CD4-positive, alpha-beta T cell (primary cell): ENCODE data around the gene MYO5A. TPM values are rescaled to one million over a fixed set of nuclear protein-coding genes. Genes with fewer than 3 reads are reported as not detected.

Experiments
- ATAC-seq: fragments of 200-7000 bp; cut with Tn5 transposase; one replicate; pipeline ENCODE4 v1.10.0; 2022; ENCODE audit warnings: mild to moderate bottlenecking; ENCODE audit not compliant: poor library complexity
- CTCF ChIA-PET: fragments of 350-600 bp; sonication (Branson Sonifier 250); formaldehyde crosslinking; loops from one replicate; lab custom pipeline; 2021; ENCODE audit warnings: antibody characterized with exemption, inconsistent platforms; lab: Charles Lee
- POLR2A ChIA-PET: fragments of 350-600 bp; sonication (Branson Sonifier 250); formaldehyde crosslinking; loops from one replicate; lab custom pipeline; 2021; ENCODE audit warnings: antibody characterized with exemption, inconsistent platforms; lab: Charles Lee
- DNase-seq, 14 experiments: peaks; one replicate each; pipeline ENCODE4 v3.0.0-alpha.2; 2013 to 2020; ENCODE audit warnings: mixed read lengths in 2 of 14
- H3K27ac ChIP-seq, 2 donors: one replicate each; pipeline versions ENCODE4 v1.5.1 to v1.7.0; 2013; ENCODE audit warnings: low read length in 2 of 2, low read depth in 1 of 2, mild to moderate bottlenecking in 1 of 2
- H3K27me3 ChIP-seq, 2 experiments: 1 replicate in 1 of 2; 2 replicates in 1 of 2; pipeline versions ENCODE4 v1.6.1 to v1.7.0; 2013; ENCODE audit warnings: low read length in 2 of 2, control low read depth in 1 of 2, mild to moderate bottlenecking in 1 of 2, moderate library complexity in 1 of 2; ENCODE audit not compliant: insufficient read depth in 2 of 2, control insufficient read depth in 1 of 2
- H3K36me3 ChIP-seq: one replicate; pipeline ENCODE4 v1.6.1; 2013; ENCODE audit warnings: low read length, control low read depth; ENCODE audit not compliant: insufficient read depth
- H3K4me1 ChIP-seq: one replicate; pipeline ENCODE4 v1.6.1; 2013; ENCODE audit warnings: low read length, control low read depth; ENCODE audit not compliant: insufficient read depth
- H3K4me3 ChIP-seq: one replicate; pipeline ENCODE4 v1.5.1; 2013; ENCODE audit warnings: mild to moderate bottlenecking, low read length, moderate library complexity
- H3K9me3 ChIP-seq, 2 experiments: 1 replicate in 1 of 2; 2 replicates in 1 of 2; pipeline versions ENCODE4 v1.6.1 to v1.7.0; 2013; ENCODE audit warnings: low read length in 2 of 2, mild to moderate bottlenecking in 2 of 2, control low read depth in 1 of 2, moderate library complexity in 1 of 2; ENCODE audit not compliant: control insufficient read depth in 1 of 2, insufficient read depth in 1 of 2
- H3K27ac Mint-ChIP-seq: one replicate; pipeline ENCODE4 v1.8.0; 2020; ENCODE audit warnings: mixed read lengths
- H3K27me3 Mint-ChIP-seq: one replicate; pipeline ENCODE4 v1.8.0; 2021; ENCODE audit warnings: mixed read lengths
- H3K36me3 Mint-ChIP-seq: one replicate; pipeline ENCODE4 v1.8.0; 2021; ENCODE audit warnings: low read depth, mixed read lengths
- H3K4me1 Mint-ChIP-seq: one replicate; pipeline ENCODE4 v1.8.0; 2021; ENCODE audit warnings: low read depth, mixed read lengths
- H3K4me3 Mint-ChIP-seq: one replicate; pipeline ENCODE4 v1.8.0; 2020; ENCODE audit warnings: mild to moderate bottlenecking, mixed read lengths
- H3K9me3 Mint-ChIP-seq: one replicate; pipeline ENCODE4 v1.8.0; 2020; ENCODE audit warnings: mixed read lengths
- CTCF ChIP-seq: fragments of 200-600 bp; IDR thresholded peaks from one replicate; pipeline ENCODE4 v1.8.0; 2022; ENCODE audit warnings: antibody characterized with exemption, mild to moderate bottlenecking
- intact Hi-C, 2 experiments: fragments of 100-400 bp; cut with DNase I in 1 of 2; cut with micrococcal nuclease in 1 of 2; formaldehyde crosslinking; loops; one replicate each; pipeline versions ENCODE4 v1.15.1 to v1.9.0; 2023 to 2025; cut with DNase I, micrococcal nuclease
- total RNA-seq, 174 experiments: library from RNA in 2 of 174; stranded (reverse) in 2 of 174; gene quantifications; one replicate each; pipeline ENCODE4 v1.2.3 and lab custom pipeline; 2021 to 2026

The MYO5A gene
- total RNA-seq, 2 experiments from 2014 or later, result 25.5 TPM

- Histone ChIP-seq H3K27ac (no peak overlapping the region), H3K27me3 (no peaks in the 10 kb centered on the region), H3K9me3 (no peaks in the 10 kb centered on the region), H3K36me3 (peaks cover 18% of the 10 kb centered on the region), H3K4me3 (no peak overlapping the region), H3K4me1 (no peaks in the 10 kb centered on the region)
- peaks cover 51% of the 10 kb centered on the region for H3K36me3 Mint-ChIP-seq
- intact Hi-C loops, result no loop called here
- CTCF ChIA-PET, result no interaction called here
- TF ChIP-seq CTCF, result no peak
- ATAC-seq (no peak), DNase-seq (no peak)
- H3K27ac Mint-ChIP-seq, result no peak overlapping the region
- H3K4me1 Mint-ChIP-seq, result peaks cover 5% of the 10 kb centered on the region
- H3K27me3 Mint-ChIP-seq, result no peaks in the 10 kb centered on the region
- H3K9me3 Mint-ChIP-seq, result no peaks in the 10 kb centered on the region
- POLR2A ChIA-PET, result no interaction called here
- H3K4me3 Mint-ChIP-seq, result no peak overlapping the region
Measured at GRCh38 chr15:52428297-52428696, 100.4 kb downstream of the MYO5A start.

DNA sequence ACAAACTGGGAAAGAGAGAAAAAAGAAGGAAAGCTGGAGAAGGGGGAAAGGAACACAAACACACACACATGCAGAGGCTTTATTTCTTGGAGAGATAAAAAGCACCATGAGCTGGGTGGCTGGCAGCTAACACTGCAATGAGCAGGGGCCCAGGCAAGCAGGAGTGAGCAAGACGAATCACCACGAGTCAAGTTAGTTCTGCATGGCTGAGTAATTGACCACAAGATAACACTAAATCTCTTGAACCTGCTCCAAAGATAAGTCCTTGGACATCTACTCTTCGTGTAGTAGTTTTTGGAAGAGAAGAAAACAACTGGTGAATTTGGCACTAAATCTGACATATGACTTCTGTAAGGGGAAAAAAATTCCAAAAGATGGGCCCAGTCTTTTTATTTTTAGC lies 100.9 kb downstream of the MYO5A start:
- no peak for TF ChIP-seq CTCF
- no peaks in the 10 kb centered on the region for H3K4me1 ChIP-seq
- Mint-ChIP-seq H3K4me1 (peaks cover 4% of the 10 kb centered on the region), H3K4me3 (no peak overlapping the region), H3K27me3 (no peaks in the 10 kb centered on the region), H3K9me3 (no peaks in the 10 kb centered on the region), H3K36me3 (peaks cover 51% of the 10 kb centered on the region), H3K27ac (no peak overlapping the region)
- intact Hi-C loops, result no loop called here
- DNase-seq, result no peak
- no peak for ATAC-seq
- ChIA-PET POLR2A (no interaction called here), CTCF (no interaction called here)
- no peak overlapping the region for H3K4me3 ChIP-seq
- no peaks in the 10 kb centered on the region for H3K27me3 ChIP-seq
- H3K27ac ChIP-seq, result no peak overlapping the region
- H3K36me3 ChIP-seq, result peaks cover 21% of the 10 kb centered on the region
- no peaks in the 10 kb centered on the region for H3K9me3 ChIP-seq

DNA sequence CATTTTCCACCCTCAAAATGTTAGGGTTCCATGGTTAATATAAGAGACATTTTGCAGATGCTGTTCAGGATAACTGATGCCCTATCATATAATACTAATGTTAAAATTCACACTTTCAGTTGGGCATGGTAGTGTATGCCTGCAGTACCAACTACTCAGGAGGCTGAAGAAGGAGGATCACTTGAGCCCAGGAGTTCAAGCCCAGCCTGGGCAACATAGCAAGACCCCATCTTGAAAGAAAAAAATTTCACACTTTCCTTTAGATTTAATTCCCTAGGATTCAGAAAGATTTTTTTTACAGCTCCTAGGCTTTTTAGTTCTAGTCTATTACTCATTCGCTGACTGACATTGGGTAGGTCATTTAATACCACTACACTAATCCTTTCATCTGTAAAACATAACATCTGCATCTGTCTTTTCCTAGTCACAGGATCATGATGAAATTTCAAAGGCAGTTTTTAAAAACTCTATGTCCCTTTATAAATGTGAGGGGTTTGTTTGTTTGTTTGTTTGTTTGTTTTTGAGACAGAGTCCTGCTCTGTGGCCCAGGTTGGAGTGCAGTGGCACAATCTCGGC lies 103.7 kb downstream of the MYO5A start:
- no peaks in the 10 kb centered on the region for H3K4me1 Mint-ChIP-seq
- ChIA-PET POLR2A (no interaction called here), CTCF (interaction anchor here (1.5 kb wide), 1 partner anchor 11 kb away, joined by 5 read pairs; no protein-coding TSS in a partner anchor)
- no peak for TF ChIP-seq CTCF
- Histone ChIP-seq H3K27ac (no peak overlapping the region), H3K36me3 (peaks cover 26% of the 10 kb centered on the region), H3K4me1 (no peaks in the 10 kb centered on the region), H3K27me3 (no peaks in the 10 kb centered on the region), H3K4me3 (no peak overlapping the region), H3K9me3 (no peaks in the 10 kb centered on the region)
- H3K36me3 Mint-ChIP-seq, result peaks cover 58% of the 10 kb centered on the region
- DNase-seq (no peak), ATAC-seq (no peak)
- H3K27ac Mint-ChIP-seq, result no peak overlapping the region
- no peaks in the 10 kb centered on the region for H3K9me3 Mint-ChIP-seq
- H3K27me3 Mint-ChIP-seq, result no peaks in the 10 kb centered on the region
- intact Hi-C loops, result no loop called here
- no peak overlapping the region for H3K4me3 Mint-ChIP-seq
